ENCODE measurements around the gene CAMK2N2. TPM values are rescaled to one million over a fixed set of nuclear protein-coding genes. Genes with fewer than 3 reads are reported as not detected.
A peak's percentile ranks its signal among the peaks of the same experiment; 100 is the strongest.

The CAMK2N2 gene
- total and polyA plus RNA-seq, 9 of the 15 experiments (the other 6 are each of a cell fraction or from before 2014, with no cell fraction given), result 0.08 to 0.22 (median 0.11) TPM; not detected in 5

GRCh38 chr3:184300378-184300720 lies 39.0 kb upstream of the CAMK2N2 start:
- Histone ChIP-seq H3K27me3 (ENCODE audit: control insufficient read depth in 2 of 2, insufficient read depth in 2 of 2, low read length in 2 of 2) (no peaks in the 10 kb centered on the region), H3K79me2 (ENCODE audit: control insufficient read depth, insufficient read depth, low read length) (peaks cover 30% of the 10 kb centered on the region), H4K20me1 (replicated peaks; ENCODE audit: control insufficient read depth, insufficient read depth, low read length) (no peaks in the 10 kb centered on the region; the same call in 1 of the 2 replicates), H3K4me2 (ENCODE audit: insufficient read depth, low read length) (peak overlapping the region; percentile 94), H2AFZ (ENCODE audit: low read depth, low read length) (no peak overlapping the region), H3K4me1 (replicated peaks in 1 of 2; ENCODE audit: control insufficient read depth in 2 of 2, insufficient read depth in 2 of 2, low read length in 2 of 2) (peaks cover 7 to 9% of the 10 kb centered on the region in 2 experiments; a peak in 4 of 5 replicates), H3K9me1 (ENCODE audit: control insufficient read depth, insufficient read depth, low read length) (no peaks in the 10 kb centered on the region), H3K9me3 (replicated peaks; ENCODE audit: control insufficient read depth, insufficient read depth, low read depth, low read length) (no peaks in the 10 kb centered on the region), H3K36me3 (ENCODE audit: control insufficient read depth, insufficient read depth, low read length) (peaks cover 55% of the 10 kb centered on the region), H3K4me3 (peak overlapping the region; percentile 84), H3K27ac (ENCODE audit: extremely low read depth, low read depth, low read length) (peak overlapping the region; percentile 74; the same call in 2 of the 3 replicates), H3K9ac (ENCODE audit: insufficient read depth in 1 of 2, low read depth in 2 of 2, low read length in 2 of 2) (peak overlapping the region; percentile 87 to 98; a peak in 3 of 4 replicates)
- no peak for ATAC-seq
- intact Hi-C loops (cut with micrococcal nuclease) (no loop called here), in situ Hi-C loops (cut with MboI) (no loop called here)
- ChIA-PET POLR2A (interaction anchor here (1.0 to 1.3 kb wide), 2 partner anchors 11 to 45 kb away, joined by 3 to 5 read pairs; no protein-coding TSS in a partner anchor), CTCF (ENCODE audit: low intra/inter-chr PET ratio) (no interaction called here)
- FAIRE-seq, result peak; percentile 32
- DNase-seq (ENCODE audit: extremely low read depth in 1 of 4, low spot score in 3 of 4), result no peak
- 37% methylated on average over 3 of the region's 3 CpGs for WGBS (ENCODE audit: insufficient coverage, low coverage, missing lambda C conversion rate)
- TSS peak; percentile 53 for BruUV-seq (replicated peaks)
- TF ChIP-seq ZNF224 (CRISPR knock-in tag; IDR thresholded peaks at IDR 0.05) (0 out of 2 replicates have a peak, but pooled peaks have one; percentile 22), TFE3 (CRISPR knock-in tag; IDR thresholded peaks at IDR 0.05) (no peak), MED1 (CRISPR knock-in tag; IDR thresholded peaks at IDR 0.05; ENCODE audit: borderline replicate concordance) (no peak), HNRNPH1 (optimal IDR thresholded peaks at IDR 0.05; ENCODE audit: low read depth, low read length) (no peak), SRSF9 (IDR thresholded peaks at IDR 0.05; ENCODE audit: borderline replicate concordance, low read depth, low read length) (no peak), ZNF507 (tag; conservative IDR thresholded peaks at IDR 0.05) (no peak), SNRNP70 (optimal IDR thresholded peaks at IDR 0.05; ENCODE audit: low read depth, low read length) (no peak), GTF2B (IDR thresholded peaks at IDR 0.05; ENCODE audit: extremely low read depth, insufficient read length) (no peak), ATF6 (CRISPR knock-in tag; IDR thresholded peaks at IDR 0.05) (0 out of 2 replicates have a peak, but pooled peaks have one; percentile 43), ZC3H8 (IDR thresholded peaks at IDR 0.05) (no peak)
- TF ChIP-seq, protein P1, sequence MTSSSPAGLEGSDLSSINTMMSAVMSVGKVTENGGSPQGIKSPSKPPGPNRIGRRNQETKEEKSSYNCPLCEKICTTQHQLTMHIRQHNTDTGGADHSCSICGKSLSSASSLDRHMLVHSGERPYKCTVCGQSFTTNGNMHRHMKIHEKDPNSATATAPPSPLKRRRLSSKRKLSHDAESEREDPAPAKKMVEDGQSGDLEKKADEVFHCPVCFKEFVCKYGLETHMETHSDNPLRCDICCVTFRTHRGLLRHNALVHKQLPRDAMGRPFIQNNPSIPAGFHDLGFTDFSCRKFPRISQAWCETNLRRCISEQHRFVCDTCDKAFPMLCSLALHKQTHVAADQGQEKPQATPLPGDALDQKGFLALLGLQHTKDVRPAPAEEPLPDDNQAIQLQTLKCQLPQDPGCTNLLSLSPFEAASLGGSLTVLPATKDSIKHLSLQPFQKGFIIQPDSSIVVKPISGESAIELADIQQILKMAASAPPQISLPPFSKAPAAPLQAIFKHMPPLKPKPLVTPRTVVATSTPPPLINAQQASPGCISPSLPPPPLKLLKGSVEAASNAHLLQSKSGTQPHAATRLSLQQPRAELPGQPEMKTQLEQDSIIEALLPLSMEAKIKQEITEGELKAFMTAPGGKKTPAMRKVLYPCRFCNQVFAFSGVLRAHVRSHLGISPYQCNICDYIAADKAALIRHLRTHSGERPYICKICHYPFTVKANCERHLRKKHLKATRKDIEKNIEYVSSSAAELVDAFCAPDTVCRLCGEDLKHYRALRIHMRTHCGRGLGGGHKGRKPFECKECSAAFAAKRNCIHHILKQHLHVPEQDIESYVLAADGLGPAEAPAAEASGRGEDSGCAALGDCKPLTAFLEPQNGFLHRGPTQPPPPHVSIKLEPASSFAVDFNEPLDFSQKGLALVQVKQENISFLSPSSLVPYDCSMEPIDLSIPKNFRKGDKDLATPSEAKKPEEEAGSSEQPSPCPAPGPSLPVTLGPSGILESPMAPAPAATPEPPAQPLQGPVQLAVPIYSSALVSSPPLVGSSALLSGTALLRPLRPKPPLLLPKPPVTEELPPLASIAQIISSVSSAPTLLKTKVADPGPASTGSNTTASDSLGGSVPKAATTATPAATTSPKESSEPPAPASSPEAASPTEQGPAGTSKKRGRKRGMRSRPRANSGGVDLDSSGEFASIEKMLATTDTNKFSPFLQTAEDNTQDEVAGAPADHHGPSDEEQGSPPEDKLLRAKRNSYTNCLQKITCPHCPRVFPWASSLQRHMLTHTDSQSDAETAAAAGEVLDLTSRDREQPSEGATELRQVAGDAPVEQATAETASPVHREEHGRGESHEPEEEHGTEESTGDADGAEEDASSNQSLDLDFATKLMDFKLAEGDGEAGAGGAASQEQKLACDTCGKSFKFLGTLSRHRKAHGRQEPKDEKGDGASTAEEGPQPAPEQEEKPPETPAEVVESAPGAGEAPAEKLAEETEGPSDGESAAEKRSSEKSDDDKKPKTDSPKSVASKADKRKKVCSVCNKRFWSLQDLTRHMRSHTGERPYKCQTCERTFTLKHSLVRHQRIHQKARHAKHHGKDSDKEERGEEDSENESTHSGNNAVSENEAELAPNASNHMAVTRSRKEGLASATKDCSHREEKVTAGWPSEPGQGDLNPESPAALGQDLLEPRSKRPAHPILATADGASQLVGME (CRISPR knock-in tag; IDR thresholded peaks at IDR 0.05), result no peak

Data from K562 (cell line).